K562 (cell line): ENCODE measurements around the gene CTIF. TPM values are rescaled to one million over a fixed set of nuclear protein-coding genes. Genes with fewer than 3 reads are reported as not detected.

Experiments
- E2F6 ChIP-seq, 2 experiments: IDR thresholded peaks; 2 replicates each; pipeline ENCODE4 v1.6.1; 2011; ENCODE audit warnings: borderline replicate concordance in 1 of 2, control low read depth in 1 of 2, low read depth in 1 of 2, low read length in 1 of 2, mild to moderate bottlenecking in 1 of 2, mixed read lengths in 1 of 2, moderate library complexity in 1 of 2; ENCODE audit not compliant: insufficient read depth in 1 of 2, insufficient read length in 1 of 2, poor library complexity in 1 of 2, severe bottlenecking in 1 of 2; ENCODE audit errors: extremely low read depth in 1 of 2
- HES1 ChIP-seq: fragments of 450-650 bp; IDR thresholded peaks from 2 replicates; pipeline ENCODE4 v1.6.1; 2016; ENCODE audit warnings: low read depth, mild to moderate bottlenecking, moderate library complexity
- IFI16 ChIP-seq: fragments of 250-450 bp; sonication (Bioruptor Pico); IDR thresholded peaks from 2 replicates; pipeline ENCODE4 v2.1.2; 2022; ENCODE audit warnings: mild to moderate bottlenecking, inconsistent platforms
- NFIC ChIP-seq: fragments of 450-650 bp; IDR thresholded peaks from 2 replicates; pipeline ENCODE4 v1.6.1; 2017; ENCODE audit warnings: mild to moderate bottlenecking, inconsistent platforms
- POLR2H ChIP-seq: IDR thresholded peaks from 2 replicates; pipeline ENCODE4 v1.6.1; 2016; ENCODE audit warnings: missing genetic modification characterization, low read depth, mild to moderate bottlenecking, control low read depth, missing compliant biosample characterization, moderate library complexity
- RAD21 ChIP-seq, 2 experiments: fragments of 250-450 bp in 1 of 2; fragments of 450-650 bp in 1 of 2; sonication (Bioruptor Pico) in 1 of 2; formaldehyde crosslinking in 1 of 2; IDR thresholded peaks in 1 of 2; conservative IDR thresholded peaks in 1 of 2; 2 replicates each; pipeline versions ENCODE4 v1.4.0 to v1.8.0; 2020 to 2022; ENCODE audit warnings: mild to moderate bottlenecking in 2 of 2, moderate library complexity in 1 of 2
- REST ChIP-seq, 2 experiments: fragments of 450-650 bp; formaldehyde crosslinking in 1 of 2; IDR thresholded peaks; 2 replicates each; pipeline versions ENCODE4 v1.4.0 to v1.6.1; 2014 to 2020; ENCODE audit warnings: mild to moderate bottlenecking in 2 of 2, borderline replicate concordance in 1 of 2, low read depth in 1 of 2
- SETDB1 ChIP-seq: IDR thresholded peaks from one replicate; pipeline ENCODE4 v1.6.1; 2012; ENCODE audit warnings: low read length, control low read depth, inconsistent platforms
- ZNF134 ChIP-seq: fragments of 250-450 bp; sonication (Bioruptor Pico); conservative IDR thresholded peaks from 2 replicates; pipeline ENCODE4 v1.4.0; 2020
- polyA plus RNA-seq, 8 experiments: library from polyadenylated mRNA; depleted of rRNA in 4 of 8; stranded (reverse) in 5 of 8; unstranded in 3 of 8; fragments of >200 nt; fragmentation: Nextera tagmentation in 2 of 8; fragmentation: Illumina TruSeq in 1 of 8; extraction: Ambion mirVana in 2 of 8; extraction: Trizol in 1 of 8; gene quantifications; 2 replicates each; pipeline versions ENCODE4 v1.2.1 to v1.2.3, GENCODE V29; 2011 to 2014; ENCODE audit warnings: inconsistent platforms in 1 of 8, missing spikeins in 1 of 8
- total RNA-seq, 7 experiments: library from RNA; depleted of rRNA in 6 of 7; stranded (reverse); fragments of >200 nt in 6 of 7; fragmentation: Illumina TruSeq in 2 of 7; extraction: Trizol in 2 of 7; gene quantifications; 2 replicates each; pipeline versions ENCODE4 v1.2.1 to v1.2.3, GENCODE V29; 2011 to 2021; ENCODE audit warnings: low replicate concordance in 1 of 7

The CTIF gene
- total and polyA plus RNA-seq, 9 of the 15 experiments (the other 6 are each of a cell fraction or from before 2014, with no cell fraction given) = 0.17 to 11.5 (median 2.2) TPM

GRCh38 chr18:48832938-48833700 lies 294.3 kb downstream of the CTIF start (continued):
- TF ChIP-seq REST (IDR thresholded peaks at IDR 0.05; ENCODE audit: borderline replicate concordance) (no peak), REST (CRISPR knock-in tag; IDR thresholded peaks at IDR 0.05; ENCODE audit: low read depth) (no peak), E2F6 (IDR thresholded peaks at IDR 0.05; ENCODE audit: borderline replicate concordance in 1 of 2, extremely low read depth in 1 of 2, insufficient read depth in 1 of 2, insufficient read length in 1 of 2, low read depth in 1 of 2, low read length in 1 of 2, poor library complexity in 1 of 2, severe bottlenecking in 1 of 2) (no peak), SETDB1 (no peak), IFI16 (CRISPR knock-in tag) (no peak), ZNF134 (no peak), POLR2H (tag) (no peak), RAD21 (CRISPR knock-in tag; conservative IDR thresholded peaks at IDR 0.05 in 1 of 2, IDR thresholded peaks at IDR 0.05 in 1 of 2) (0 out of 4 replicates have a peak, but pooled peaks of 1 of the 2 experiments have one; percentile 7), HES1 (no peak), NFIC (peak; percentile 13; the same call in 1 of the 2 replicates)
